A549 (cell line): ENCODE measurements around the gene AKR1E2.

Experiments
- CBX2 ChIP-seq: fragments of 200-600 bp; sonication (generic); IDR thresholded peaks from 2 replicates; pipeline ENCODE4 v1.6.1; 2016; ENCODE audit warnings: low read depth, mild to moderate bottlenecking, borderline replicate concordance
- CTCF ChIP-seq: fragments of >200 bp; sonication (Bioruptor Twin); formaldehyde crosslinking; IDR thresholded peaks from 3 replicates; pipeline ENCODE4 v1.5.1; 2016
- JUN ChIP-seq, 2 experiments: fragments of >200 bp; sonication (Bioruptor Twin); formaldehyde crosslinking; IDR thresholded peaks; 2 replicates in 1 of 2; 3 replicates in 1 of 2; pipeline ENCODE4 v1.6.1; 2016 to 2017
- MAX ChIP-seq: IDR thresholded peaks from 2 replicates; pipeline ENCODE4 v1.6.1; 2012
- MAZ ChIP-seq: fragments of 150-350 bp; IDR thresholded peaks from 2 replicates; pipeline ENCODE4 v1.6.1; 2014; ENCODE audit warnings: antibody characterized with exemption, low read depth, low read length, borderline replicate concordance
- NFE2L2 ChIP-seq: fragments of 150-350 bp; conservative IDR thresholded peaks from 2 replicates; pipeline ENCODE4 v1.6.1; 2014; ENCODE audit warnings: low read length
- NPAS2 ChIP-seq: fragments of 250-450 bp; sonication (Bioruptor Pico); IDR thresholded peaks from 2 replicates; pipeline ENCODE4 v1.8.0; 2022; ENCODE audit warnings: mild to moderate bottlenecking, moderate library complexity, borderline replicate concordance
- NR3C1 ChIP-seq: fragments of >200 bp; sonication (Bioruptor Twin); formaldehyde crosslinking; IDR thresholded peaks from 3 replicates; pipeline ENCODE4 v1.6.1; 2017
- POLR2A ChIP-seq: IDR thresholded peaks from 2 replicates; pipeline ENCODE4 v1.6.1; 2012; ENCODE audit warnings: mild to moderate bottlenecking, low read length
- RAD21 ChIP-seq, 2 experiments: fragments of >200 bp in 1 of 2; sonication (Bioruptor Twin) in 1 of 2; formaldehyde crosslinking in 1 of 2; IDR thresholded peaks in 1 of 2; conservative IDR thresholded peaks in 1 of 2; 2 replicates in 1 of 2; 3 replicates in 1 of 2; pipeline ENCODE4 v1.6.1; 2012 to 2018; ENCODE audit warnings: inconsistent platforms in 1 of 2
- RFX5 ChIP-seq: fragments of 450-650 bp; IDR thresholded peaks from 2 replicates; pipeline ENCODE4 v1.7.1; 2014; ENCODE audit warnings: antibody characterized with exemption, mild to moderate bottlenecking, moderate library complexity
- SMC3 ChIP-seq: fragments of >200 bp; sonication (Bioruptor Twin); formaldehyde crosslinking; IDR thresholded peaks from 3 replicates; pipeline ENCODE4 v1.6.1; 2018; ENCODE audit warnings: inconsistent platforms

GRCh38 chr10:4848356-4849041 lies 22.5 kb downstream of the AKR1E2 start:
- TF ChIP-seq MAZ (no peak), CTCF (no peak), SMC3 (no peak), NFE2L2 (no peak), RAD21 (conservative IDR thresholded peaks at IDR 0.05 in 1 of 2, IDR thresholded peaks at IDR 0.05 in 1 of 2) (no peak), NPAS2 (CRISPR knock-in tag) (no peak), CBX2 (no peak), MAX (no peak), NR3C1 (no peak), POLR2A (no peak), RFX5 (no peak), JUN (IDR thresholded peaks at IDR 0.05) (no peak)
